Liver (tissue), 9 donors: Measurements from ENCODE around the gene PLPPR5. TPM values are rescaled to one million over a fixed set of nuclear protein-coding genes. Genes with fewer than 3 reads are reported as not detected.

Experiments
- DNase-seq: peaks from one replicate; pipeline ENCODE4 v3.0.0-alpha.2; 2017; ENCODE audit warnings: low spot score
- H3K27ac ChIP-seq, 2 donors: one replicate each; pipeline ENCODE4 v1.7.0; 2013; ENCODE audit warnings: inconsistent platforms in 2 of 2, low read length in 2 of 2, control low read depth in 1 of 2, low read depth in 1 of 2, mild to moderate bottlenecking in 1 of 2
- H3K27me3 ChIP-seq, 4 donors: one replicate each; pipeline versions ENCODE4 v1.6.1 to v1.7.0; 2013; ENCODE audit warnings: low read length in 3 of 4, inconsistent platforms in 1 of 4, mild to moderate bottlenecking in 1 of 4, moderate library complexity in 1 of 4; ENCODE audit not compliant: control insufficient read depth in 4 of 4, insufficient read depth in 4 of 4
- H3K36me3 ChIP-seq, 4 donors: one replicate each; pipeline versions ENCODE4 v1.6.1 to v1.7.0; 2013; ENCODE audit warnings: low read length in 3 of 4, mild to moderate bottlenecking in 3 of 4, low read depth in 1 of 4, moderate library complexity in 1 of 4; ENCODE audit not compliant: control insufficient read depth in 4 of 4, insufficient read depth in 3 of 4
- H3K4me1 ChIP-seq, 4 donors: one replicate each; pipeline versions ENCODE4 v1.6.1 to v1.7.0; 2013; ENCODE audit warnings: low read length in 3 of 4, mild to moderate bottlenecking in 3 of 4, moderate library complexity in 1 of 4; ENCODE audit not compliant: control insufficient read depth in 4 of 4, insufficient read depth in 4 of 4
- H3K4me3 ChIP-seq, 3 donors: one replicate each; pipeline versions ENCODE4 v1.6.1 to v1.7.0; 2013; ENCODE audit warnings: low read length in 3 of 3, control low read depth in 1 of 3, low read depth in 1 of 3, mild to moderate bottlenecking in 1 of 3
- H3K9ac ChIP-seq, 2 donors: one replicate each; pipeline ENCODE4 v1.7.0; 2013; ENCODE audit warnings: low read length in 2 of 2, mild to moderate bottlenecking in 2 of 2, moderate library complexity in 2 of 2, control low read depth in 1 of 2, low read depth in 1 of 2
- H3K9me3 ChIP-seq, 4 donors: one replicate each; pipeline versions ENCODE4 v1.6.1 to v1.7.0; 2013; ENCODE audit warnings: low read length in 3 of 4; ENCODE audit not compliant: control insufficient read depth in 4 of 4
- ATF3 ChIP-seq: IDR thresholded peaks from 2 replicates; pipeline ENCODE4 v1.6.1; 2016; ENCODE audit warnings: antibody characterized with exemption
- EGR1 ChIP-seq, 2 donors: IDR thresholded peaks; 2 replicates each; pipeline ENCODE4 v1.6.1; 2016 to 2018; ENCODE audit warnings: antibody characterized with exemption in 2 of 2, low read depth in 2 of 2
- FOXA1 ChIP-seq: IDR thresholded peaks from 2 replicates; pipeline ENCODE4 v1.6.1; 2016; ENCODE audit warnings: antibody characterized with exemption
- FOXA2 ChIP-seq: IDR thresholded peaks from 2 replicates; pipeline ENCODE4 v1.6.1; 2016; ENCODE audit warnings: antibody characterized with exemption
- GABPA ChIP-seq, 2 donors: IDR thresholded peaks in 1 of 2; conservative IDR thresholded peaks in 1 of 2; 2 replicates each; pipeline ENCODE4 v1.6.1; 2016; ENCODE audit warnings: antibody characterized with exemption in 2 of 2, mild to moderate bottlenecking in 1 of 2, moderate library complexity in 1 of 2
- HNF4A ChIP-seq, 2 donors: conservative IDR thresholded peaks; 2 replicates each; pipeline ENCODE4 v1.6.1; 2016; ENCODE audit warnings: antibody characterized with exemption in 2 of 2, mild to moderate bottlenecking in 2 of 2
- HNF4G ChIP-seq: IDR thresholded peaks from 2 replicates; pipeline ENCODE4 v1.6.1; 2016; ENCODE audit warnings: antibody characterized with exemption
- JUND ChIP-seq, 2 donors: IDR thresholded peaks; 2 replicates each; pipeline ENCODE4 v1.6.1; 2016; ENCODE audit warnings: antibody characterized with exemption in 2 of 2
- MAX ChIP-seq: IDR thresholded peaks from 2 replicates; pipeline ENCODE4 v1.6.1; 2016; ENCODE audit warnings: antibody characterized with exemption
- NR2F2 ChIP-seq: IDR thresholded peaks from 2 replicates; pipeline ENCODE4 v1.6.1; 2016; ENCODE audit warnings: antibody characterized with exemption
- RAD21 ChIP-seq, 2 donors: IDR thresholded peaks; 2 replicates each; pipeline ENCODE4 v1.6.1; 2016; ENCODE audit warnings: antibody characterized with exemption in 2 of 2, mild to moderate bottlenecking in 2 of 2
- REST ChIP-seq: IDR thresholded peaks from 2 replicates; pipeline ENCODE4 v1.6.1; 2016; ENCODE audit warnings: antibody characterized with exemption, mild to moderate bottlenecking
- RXRA ChIP-seq, 2 donors: IDR thresholded peaks; 2 replicates each; pipeline ENCODE4 v1.6.1; 2017 to 2018; ENCODE audit warnings: antibody characterized with exemption in 2 of 2, mild to moderate bottlenecking in 1 of 2
- SP1 ChIP-seq: IDR thresholded peaks from 2 replicates; pipeline ENCODE4 v1.6.1; 2018; ENCODE audit warnings: antibody characterized with exemption, mild to moderate bottlenecking
- TAF1 ChIP-seq: conservative IDR thresholded peaks from 2 replicates; pipeline ENCODE4 v1.6.1; 2016; ENCODE audit warnings: antibody characterized with exemption, mild to moderate bottlenecking
- YY1 ChIP-seq: IDR thresholded peaks from 2 replicates; pipeline ENCODE4 v1.6.1; 2016; ENCODE audit warnings: antibody characterized with exemption, mild to moderate bottlenecking
- ZBTB33 ChIP-seq: IDR thresholded peaks from 2 replicates; pipeline ENCODE4 v1.6.1; 2016; ENCODE audit warnings: antibody characterized with exemption
- WGBS: extraction: QIAGEN DNeasy Blood & Tissue Kit; methylation state at CpG from one replicate; pipeline ENCODE4 v1.1.7; 2013; 5-methylcytosine and 5-hydroxymethylcytosine counted together
- polyA plus RNA-seq, 2 donors: library from polyadenylated mRNA; stranded (reverse) in 1 of 2; unstranded in 1 of 2; fragments of 200-250 nt in 1 of 2; fragments of >200 nt in 1 of 2; fragmentation: Nextera tagmentation in 1 of 2; extraction: Ambion mirVana in 1 of 2; gene quantifications; one replicate each; pipeline versions ENCODE4 v1.2.1 to v1.2.3, GENCODE V29; 2013 to 2015
- total RNA-seq, 2 donors: library from RNA; depleted of rRNA; stranded (reverse); fragments of >200 nt; gene quantifications; one replicate each; pipeline ENCODE4 v1.2.3, GENCODE V29; 2014
- TF ChIP-seq, protein P1 (sequence below): fragments of 150-350 bp; IDR thresholded peaks from 2 replicates; pipeline ENCODE4 v1.5.1; 2017; ENCODE audit warnings: improper control_type of control experiment, low read depth, low read length; ENCODE audit not compliant: missing input control
- donor health status: healthy.
- donor health status: healthy.
- donor health status: healthy.
- donor health status: healthy.
- donor health status: healthy.

Gene PLPPR5
- total and polyA plus RNA-seq, 4 donors = not detected

DNA sequence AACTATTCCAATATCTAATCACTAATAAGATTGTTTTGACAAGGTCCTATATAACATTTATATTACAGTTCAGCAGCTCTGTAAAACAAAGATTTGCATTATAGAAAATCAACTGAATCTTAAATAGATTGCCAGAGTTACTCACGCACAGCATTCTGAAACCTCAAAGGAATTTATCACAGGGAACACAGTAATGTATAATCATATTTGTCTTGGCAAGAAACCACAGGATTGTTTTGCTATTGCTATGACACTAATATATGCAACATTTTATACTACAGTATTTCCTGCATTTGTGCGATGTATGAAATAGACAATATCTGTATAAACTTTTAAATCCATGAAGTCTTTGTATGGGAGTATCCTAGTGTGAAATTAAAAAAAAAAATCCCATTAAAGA is 101.4 kb downstream of the PLPPR5 start:
- no peaks in the 10 kb centered on the region for H3K27me3 ChIP-seq
- WGBS = 71% methylated on average over 2 of the region's 2 CpGs
- no peak for DNase-seq
- H3K27ac ChIP-seq = no peak overlapping the region
- no peak overlapping the region for H3K4me3 ChIP-seq
- no peaks in the 10 kb centered on the region for H3K9me3 ChIP-seq
- no peak overlapping the region for H3K9ac ChIP-seq
- H3K36me3 ChIP-seq = no peaks in the 10 kb centered on the region
- TF ChIP-seq FOXA1 = no peak
- TF ChIP-seq GABPA (IDR thresholded peaks at IDR 0.05 in 1 of 2, conservative IDR thresholded peaks at IDR 0.05 in 1 of 2) = no peak
- TF ChIP-seq, protein P1, sequence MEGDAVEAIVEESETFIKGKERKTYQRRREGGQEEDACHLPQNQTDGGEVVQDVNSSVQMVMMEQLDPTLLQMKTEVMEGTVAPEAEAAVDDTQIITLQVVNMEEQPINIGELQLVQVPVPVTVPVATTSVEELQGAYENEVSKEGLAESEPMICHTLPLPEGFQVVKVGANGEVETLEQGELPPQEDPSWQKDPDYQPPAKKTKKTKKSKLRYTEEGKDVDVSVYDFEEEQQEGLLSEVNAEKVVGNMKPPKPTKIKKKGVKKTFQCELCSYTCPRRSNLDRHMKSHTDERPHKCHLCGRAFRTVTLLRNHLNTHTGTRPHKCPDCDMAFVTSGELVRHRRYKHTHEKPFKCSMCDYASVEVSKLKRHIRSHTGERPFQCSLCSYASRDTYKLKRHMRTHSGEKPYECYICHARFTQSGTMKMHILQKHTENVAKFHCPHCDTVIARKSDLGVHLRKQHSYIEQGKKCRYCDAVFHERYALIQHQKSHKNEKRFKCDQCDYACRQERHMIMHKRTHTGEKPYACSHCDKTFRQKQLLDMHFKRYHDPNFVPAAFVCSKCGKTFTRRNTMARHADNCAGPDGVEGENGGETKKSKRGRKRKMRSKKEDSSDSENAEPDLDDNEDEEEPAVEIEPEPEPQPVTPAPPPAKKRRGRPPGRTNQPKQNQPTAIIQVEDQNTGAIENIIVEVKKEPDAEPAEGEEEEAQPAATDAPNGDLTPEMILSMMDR = no peak
- no peak for TF ChIP-seq YY1
- TF ChIP-seq TAF1 = no peak
- TF ChIP-seq JUND (IDR thresholded peaks at IDR 0.05) = no peak
- TF ChIP-seq SP1 = no peak
- TF ChIP-seq EGR1 (IDR thresholded peaks at IDR 0.05; ENCODE audit: low read depth in 2 of 2) = no peak
- no peak for TF ChIP-seq REST
- H3K4me1 ChIP-seq = no peaks in the 10 kb centered on the region

DNA sequence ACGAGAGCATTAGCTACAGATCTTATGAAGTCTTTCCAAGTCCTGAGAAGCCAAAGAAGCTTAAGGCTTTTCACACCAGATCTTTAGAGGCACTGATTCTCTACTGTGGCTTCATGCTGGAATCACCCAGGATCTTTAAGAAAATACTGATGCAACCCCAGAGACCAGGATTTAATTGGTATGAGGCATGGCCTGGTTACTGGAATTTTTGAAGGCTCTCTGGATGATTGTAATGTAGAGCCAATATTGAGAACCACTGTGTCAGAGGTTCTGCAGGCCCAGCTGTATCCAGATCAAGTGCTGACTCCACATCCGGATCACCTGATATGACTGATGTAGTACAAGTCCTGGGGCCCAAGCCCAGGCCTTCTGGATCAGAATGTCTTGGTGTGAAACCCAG is 105.7 kb downstream of the PLPPR5 start:
- no peaks in the 10 kb centered on the region for H3K27me3 ChIP-seq
- TF ChIP-seq TAF1 (no peak), RXRA (IDR thresholded peaks at IDR 0.05) (no peak), FOXA1 (no peak), EGR1 (IDR thresholded peaks at IDR 0.05; ENCODE audit: low read depth in 2 of 2) (no peak), YY1 (no peak), GABPA (IDR thresholded peaks at IDR 0.05 in 1 of 2, conservative IDR thresholded peaks at IDR 0.05 in 1 of 2) (no peak), ATF3 (no peak), MAX (no peak), ZBTB33 (no peak), JUND (IDR thresholded peaks at IDR 0.05) (no peak), HNF4A (conservative IDR thresholded peaks at IDR 0.05) (no peak), HNF4G (no peak), NR2F2 (no peak), SP1 (no peak), RAD21 (IDR thresholded peaks at IDR 0.05) (no peak), REST (no peak), FOXA2 (no peak)
- TF ChIP-seq, protein P1 = no peak
- WGBS = 87% methylated on average over 2 of the region's 2 CpGs
- H3K9me3 ChIP-seq = no peaks in the 10 kb centered on the region
- no peak overlapping the region for H3K27ac ChIP-seq
- no peaks in the 10 kb centered on the region for H3K36me3 ChIP-seq
- no peak overlapping the region for H3K4me3 ChIP-seq
- no peaks in the 10 kb centered on the region for H3K4me1 ChIP-seq
- DNase-seq = no peak
- no peak overlapping the region for H3K9ac ChIP-seq
